Neural cell (in vitro differentiated cells): ENCODE measurements around the gene GALNT10.

Source experiments
- EP300 ChIP-seq: fragments of 450-650 bp; conservative IDR thresholded peaks from 2 replicates; pipeline ENCODE4 v1.6.1; 2014; ENCODE audit warnings: antibody characterized with exemption, mild to moderate bottlenecking, moderate library complexity; ENCODE audit not compliant: poor library complexity, severe bottlenecking
- EZH2 ChIP-seq: fragments of 200-600, 300-800 bp; shearing (Covaris generic), sonication (generic); IDR thresholded peaks from 2 replicates; pipeline ENCODE4 v1.6.1; 2014; ENCODE audit warnings: antibody characterized with exemption, low read length, borderline replicate concordance, mild to moderate bottlenecking; ENCODE audit not compliant: insufficient read depth, poor library complexity, severe bottlenecking
- RAD21 ChIP-seq: fragments of 450-650 bp; conservative IDR thresholded peaks from 2 replicates; pipeline ENCODE4 v1.6.1; 2014; ENCODE audit warnings: antibody characterized with exemption, mild to moderate bottlenecking, moderate library complexity
- SMC3 ChIP-seq: fragments of 450-650 bp; conservative IDR thresholded peaks from 2 replicates; pipeline ENCODE4 v1.6.1; 2014; ENCODE audit warnings: antibody characterized with exemption, mild to moderate bottlenecking, moderate library complexity; ENCODE audit not compliant: poor library complexity
- TF ChIP-seq, protein P1 (sequence below): fragments of 450-650 bp; IDR thresholded peaks from 2 replicates; pipeline ENCODE4 v1.5.1; 2014; ENCODE audit warnings: antibody characterized with exemption, mild to moderate bottlenecking, moderate library complexity; ENCODE audit not compliant: poor library complexity, severe bottlenecking

GRCh38 chr5:154421868-154422267 is 231.3 kb downstream of the GALNT10 start:
- TF ChIP-seq, protein P1, sequence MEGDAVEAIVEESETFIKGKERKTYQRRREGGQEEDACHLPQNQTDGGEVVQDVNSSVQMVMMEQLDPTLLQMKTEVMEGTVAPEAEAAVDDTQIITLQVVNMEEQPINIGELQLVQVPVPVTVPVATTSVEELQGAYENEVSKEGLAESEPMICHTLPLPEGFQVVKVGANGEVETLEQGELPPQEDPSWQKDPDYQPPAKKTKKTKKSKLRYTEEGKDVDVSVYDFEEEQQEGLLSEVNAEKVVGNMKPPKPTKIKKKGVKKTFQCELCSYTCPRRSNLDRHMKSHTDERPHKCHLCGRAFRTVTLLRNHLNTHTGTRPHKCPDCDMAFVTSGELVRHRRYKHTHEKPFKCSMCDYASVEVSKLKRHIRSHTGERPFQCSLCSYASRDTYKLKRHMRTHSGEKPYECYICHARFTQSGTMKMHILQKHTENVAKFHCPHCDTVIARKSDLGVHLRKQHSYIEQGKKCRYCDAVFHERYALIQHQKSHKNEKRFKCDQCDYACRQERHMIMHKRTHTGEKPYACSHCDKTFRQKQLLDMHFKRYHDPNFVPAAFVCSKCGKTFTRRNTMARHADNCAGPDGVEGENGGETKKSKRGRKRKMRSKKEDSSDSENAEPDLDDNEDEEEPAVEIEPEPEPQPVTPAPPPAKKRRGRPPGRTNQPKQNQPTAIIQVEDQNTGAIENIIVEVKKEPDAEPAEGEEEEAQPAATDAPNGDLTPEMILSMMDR = no peak
- TF ChIP-seq EZH2 = no peak
- TF ChIP-seq RAD21 = no peak
- no peak for TF ChIP-seq EP300
- TF ChIP-seq SMC3 = no peak
